ENCODE measurements around the gene CHMP6.

CHMP6 gene

DNA sequence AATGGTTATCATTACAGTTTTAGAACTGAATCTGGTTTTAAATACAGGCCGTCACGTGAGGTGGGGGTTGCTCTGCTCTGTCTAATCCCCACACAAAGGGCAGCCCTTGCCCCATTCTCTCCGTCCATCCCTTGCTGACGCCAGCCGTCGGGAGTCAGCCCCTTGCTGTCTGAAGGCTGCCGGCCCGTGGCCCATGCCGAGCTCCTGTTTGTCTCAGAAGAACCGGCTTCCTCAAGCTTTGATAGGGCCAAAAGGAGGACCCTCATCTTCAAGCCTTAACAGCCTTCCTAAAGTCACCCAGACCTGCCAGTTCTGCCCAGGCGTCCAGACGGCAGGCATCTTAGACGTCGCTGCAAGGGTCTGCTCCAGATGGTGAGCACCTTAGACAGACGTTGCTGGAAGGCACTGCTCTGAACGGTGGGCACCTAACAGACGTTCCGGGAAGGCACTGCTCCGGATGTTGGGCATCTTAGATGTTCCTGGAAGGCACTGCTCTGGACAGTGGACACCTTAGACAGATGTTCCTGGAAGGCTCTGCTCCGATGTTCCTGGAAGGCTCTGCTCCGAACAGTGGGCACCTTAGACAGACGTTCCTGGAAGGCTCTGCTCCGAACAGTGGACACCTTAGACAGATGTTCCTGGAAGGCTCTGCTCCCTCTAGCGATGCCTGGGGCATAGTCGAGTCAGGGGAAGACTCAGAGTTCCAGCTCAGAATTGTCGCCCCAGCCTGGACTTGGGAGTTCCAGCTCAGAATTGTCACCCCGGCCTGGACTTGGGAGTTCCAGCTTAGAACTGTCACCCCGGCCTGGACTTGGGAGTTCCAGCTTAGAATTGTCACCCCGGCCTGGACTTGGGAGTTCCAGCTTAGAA lies 35.1 kb upstream of the CHMP6 start:
- no peak for FAIRE-seq

GRCh38 chr17:80957461-80957941 lies 34.1 kb upstream of the CHMP6 start:
- no peak for FAIRE-seq

- FAIRE-seq: no peak
Observed at GRCh38 chr17:80959330-80960036, 32.2 kb upstream of the CHMP6 start.

- no peak for FAIRE-seq
Observed at GRCh38 chr17:80960037-80960796, 31.4 kb upstream of the CHMP6 start.

GRCh38 chr17:80960797-80961452 lies 30.7 kb upstream of the CHMP6 start:
- no peak for FAIRE-seq

DNA sequence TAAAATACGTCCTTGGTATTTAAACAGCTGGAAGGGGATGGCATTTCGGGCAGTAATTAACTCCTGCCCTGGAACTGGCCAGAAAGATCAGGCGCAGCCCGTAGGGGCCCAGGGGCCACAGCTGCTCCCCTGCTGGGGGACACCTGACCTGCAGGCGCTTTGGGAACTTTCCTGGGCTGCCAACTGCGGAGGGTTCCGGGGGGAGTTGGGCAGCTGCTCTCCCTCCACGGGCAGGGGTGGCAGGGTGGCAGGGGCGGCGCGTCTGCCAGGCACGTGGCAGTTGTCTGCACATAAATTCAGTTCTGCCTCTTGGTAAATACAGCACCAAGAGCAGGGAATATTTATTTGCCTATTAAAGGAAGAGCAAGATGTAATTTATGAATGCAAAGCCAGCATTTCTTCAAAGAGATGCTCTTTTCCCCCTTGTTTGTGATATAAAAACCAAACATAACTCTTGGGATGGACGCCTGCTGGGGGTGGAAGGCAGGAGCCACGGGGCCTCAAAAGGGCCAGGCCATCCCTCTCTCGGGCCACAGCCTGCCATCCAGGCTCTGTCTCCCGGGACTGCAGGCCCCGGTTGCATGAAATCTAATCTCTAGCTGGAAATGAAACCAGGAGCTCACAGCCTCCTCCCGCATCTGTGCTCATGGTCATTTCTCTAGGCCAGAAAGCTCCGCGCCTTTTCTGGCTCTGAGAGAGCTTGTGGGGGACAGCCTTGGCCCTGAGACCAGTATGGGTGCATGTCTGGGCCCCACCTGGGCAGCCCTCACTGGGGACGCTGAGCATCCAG lies 29.9 kb upstream of the CHMP6 start:
- FAIRE-seq: no peak

DNA sequence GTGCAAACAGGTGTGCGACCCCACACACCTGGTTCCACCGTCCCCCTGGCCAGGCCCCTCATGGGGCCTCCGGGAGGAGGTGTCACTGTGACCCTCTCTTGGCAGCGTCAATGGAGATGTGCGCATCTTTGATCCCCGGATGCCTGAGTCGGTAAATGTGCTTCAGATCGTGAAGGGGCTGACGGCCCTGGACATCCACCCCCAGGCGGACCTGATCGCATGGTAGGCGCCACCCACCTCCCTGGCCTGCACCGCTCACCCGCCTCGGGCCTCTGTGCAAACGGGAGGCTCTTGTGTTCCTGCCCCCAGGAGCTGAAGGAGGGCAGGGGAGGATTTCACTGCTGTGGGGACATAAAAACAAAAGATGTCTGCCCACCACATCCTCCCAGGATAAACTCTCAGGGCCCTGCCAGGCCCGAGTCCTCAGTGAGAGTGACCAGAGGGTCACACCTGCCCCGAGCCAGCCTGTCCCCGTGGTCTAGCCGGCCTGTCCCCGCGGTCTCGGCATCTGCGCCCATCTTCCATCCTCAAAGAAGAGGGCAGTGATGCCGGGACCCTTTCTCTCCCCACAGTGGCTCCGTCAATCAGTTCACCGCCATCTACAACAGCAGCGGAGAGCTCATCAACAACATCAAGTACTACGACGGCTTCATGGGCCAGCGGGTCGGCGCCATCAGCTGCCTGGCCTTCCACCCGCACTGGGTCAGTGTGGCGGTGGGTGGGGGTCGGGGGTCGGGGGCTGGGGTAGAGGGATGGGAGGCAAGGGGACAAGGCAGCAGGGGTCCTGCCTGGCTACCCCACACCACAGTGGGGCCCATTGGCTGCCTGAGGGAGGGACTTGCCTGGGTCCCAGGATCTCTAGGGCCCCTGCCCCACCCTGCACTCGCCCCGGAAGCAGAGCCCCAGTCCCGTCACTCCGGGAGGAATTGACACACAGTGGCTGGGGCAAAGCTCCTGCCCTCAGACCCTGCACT lies 29.0 kb upstream of the CHMP6 start:
- no peak for FAIRE-seq

DNA sequence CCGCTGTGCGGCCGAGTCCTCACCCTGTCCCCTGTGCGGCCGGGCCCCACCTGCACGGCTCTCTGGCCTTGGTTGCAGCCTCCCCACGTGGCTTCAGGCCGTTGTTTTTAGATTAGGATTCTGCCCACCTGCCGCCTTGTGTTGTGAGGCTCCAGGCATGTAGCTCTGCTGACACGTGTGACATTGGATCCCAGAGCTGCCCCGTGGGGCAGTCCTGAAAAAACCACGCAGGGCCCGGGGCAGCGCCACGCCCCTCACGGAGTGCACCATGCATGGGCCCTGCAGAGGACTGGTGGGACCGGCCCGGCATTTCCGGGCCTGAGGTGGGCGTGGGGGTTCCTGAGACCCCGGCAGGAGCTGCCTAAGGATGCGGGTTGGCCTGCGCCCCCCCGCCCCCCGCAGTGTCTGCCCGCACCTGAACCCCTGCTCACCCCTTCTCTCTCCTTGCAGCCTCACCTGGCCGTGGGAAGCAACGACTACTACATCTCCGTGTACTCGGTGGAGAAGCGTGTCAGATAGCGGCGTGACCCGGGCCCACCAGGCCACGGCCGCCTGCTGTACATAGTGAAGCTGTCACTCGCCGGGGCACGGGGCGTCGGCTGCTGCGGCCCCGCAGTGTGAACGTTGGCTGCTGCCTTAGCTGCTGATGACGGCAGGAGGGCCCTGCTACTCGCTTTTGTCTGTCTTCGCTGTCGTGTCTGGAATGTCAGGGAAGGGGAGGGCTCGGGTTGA lies 27.7 kb upstream of the CHMP6 start:
- no peak for FAIRE-seq

DNA sequence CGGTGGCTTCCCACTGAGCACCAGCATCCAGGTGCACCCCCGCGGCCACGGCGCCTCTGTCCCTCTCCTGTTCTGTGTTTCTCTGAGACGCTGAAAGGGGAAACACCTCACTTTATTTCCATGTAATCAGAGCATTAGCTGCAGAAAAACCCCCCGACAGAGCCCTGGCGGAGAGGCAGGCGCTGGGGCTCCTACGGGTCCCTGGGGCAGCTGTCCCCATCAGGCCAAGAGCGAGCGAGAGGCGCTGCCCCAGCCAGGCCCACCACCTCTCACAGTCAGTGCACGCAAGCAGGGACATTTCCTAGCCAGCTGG lies 27.1 kb upstream of the CHMP6 start:
- FAIRE-seq: no peak

GRCh38 chr17:80964859-80965580 lies 26.6 kb upstream of the CHMP6 start:
- no peak for FAIRE-seq

GRCh38 chr17:80965606-80966005 lies 26.0 kb upstream of the CHMP6 start:
- no peak for FAIRE-seq

- FAIRE-seq: no peak
Observed at GRCh38 chr17:80967404-80967872, 24.2 kb upstream of the CHMP6 start.

GRCh38 chr17:80968602-80969029 lies 23.0 kb upstream of the CHMP6 start:
- FAIRE-seq: no peak

DNA sequence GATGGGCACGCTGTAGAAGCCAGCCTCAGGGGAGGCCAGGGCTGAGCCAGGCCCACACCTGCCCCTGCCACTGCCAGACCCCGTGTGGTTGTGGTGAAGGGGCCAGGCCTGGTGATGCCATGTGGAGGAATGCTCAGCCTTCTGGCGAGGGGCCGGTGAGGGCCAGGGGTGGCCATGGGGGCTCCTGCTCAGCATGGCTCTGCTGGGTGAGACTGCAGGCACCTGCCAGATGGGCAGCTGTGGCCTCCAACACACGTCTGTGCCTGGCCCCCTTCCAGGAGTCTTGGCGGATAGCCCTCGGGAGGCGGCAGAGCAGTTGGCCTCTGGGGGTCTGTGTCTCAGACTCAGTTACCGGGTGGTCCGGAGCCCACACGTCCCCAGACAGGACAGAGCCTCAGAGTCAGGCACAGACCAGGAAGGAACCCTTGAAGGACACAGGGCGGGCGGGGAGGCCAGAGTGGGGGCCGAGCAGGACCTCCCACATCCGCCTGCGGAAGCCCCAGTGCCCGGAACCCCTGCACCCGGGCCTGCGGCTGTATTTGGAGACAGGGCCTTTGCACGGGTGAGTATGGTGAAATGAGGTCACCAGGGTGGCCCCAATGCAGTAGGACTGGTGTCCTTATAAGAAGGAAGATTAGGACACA lies 22.5 kb upstream of the CHMP6 start:
- FAIRE-seq: no peak

- FAIRE-seq: no peak
Observed at GRCh38 chr17:80969674-80970043, 22.0 kb upstream of the CHMP6 start.

GRCh38 chr17:80970044-80970761 lies 21.4 kb upstream of the CHMP6 start:
- no peak for FAIRE-seq

DNA sequence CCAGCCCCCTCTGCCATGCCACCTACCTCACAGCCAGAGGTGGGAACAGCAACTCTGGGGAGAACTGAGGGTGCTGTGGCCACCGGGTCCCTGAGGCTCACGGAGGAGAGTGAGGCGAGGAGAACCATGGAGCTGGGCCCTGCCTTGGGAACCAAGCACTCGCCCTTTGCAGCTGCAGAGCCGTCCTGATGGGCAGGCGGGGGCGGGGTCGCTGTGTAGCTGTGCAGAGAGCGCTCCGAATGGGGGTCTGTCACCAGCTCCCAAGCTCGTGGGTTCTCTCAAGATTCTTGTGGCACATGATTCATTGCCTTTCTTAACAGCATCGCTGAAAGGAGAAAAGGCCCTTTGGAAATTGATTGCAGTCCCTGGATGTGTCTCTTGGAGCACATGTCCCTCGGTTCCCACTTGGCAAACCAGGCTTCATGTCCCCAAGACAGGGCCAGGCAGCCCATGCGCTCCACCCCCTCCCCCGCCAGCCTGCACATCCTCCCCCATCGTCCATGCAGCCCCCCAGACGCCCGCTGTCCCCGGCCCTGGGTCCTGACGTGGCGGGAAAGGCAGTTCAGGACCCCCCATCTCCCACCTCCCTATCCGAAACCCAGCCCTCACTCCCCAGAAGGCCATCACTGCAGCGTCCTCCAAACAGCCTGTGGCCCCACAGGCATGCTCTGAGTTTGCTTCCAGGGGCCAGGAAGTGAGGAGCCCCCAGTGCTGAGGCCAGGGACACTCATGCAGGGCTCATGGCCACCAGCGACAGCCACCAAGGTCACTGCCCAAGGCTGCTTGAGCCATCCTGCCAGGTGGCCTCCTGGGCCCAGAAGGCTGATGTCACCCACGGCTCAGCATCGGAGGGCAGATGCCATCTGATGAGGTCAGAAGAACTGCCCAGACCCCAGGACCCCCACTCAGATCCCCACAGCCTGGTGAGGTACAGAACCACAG lies 20.6 kb upstream of the CHMP6 start:
- FAIRE-seq: no peak
